HFF-Myc (cell line): ENCODE data around the gene SOX5.
"Not testable (repeated sequence)": the region's sequence is repeated elsewhere in the genome, so short reads cannot be mapped to it uniquely, and the experiment has no call there.

Experiments
- DNase-seq: peaks from one replicate; pipeline ENCODE4 v3.0.0-alpha.2; 2011; ENCODE audit warnings: low read depth; ENCODE audit errors: extremely low read depth
- H3K4me3 ChIP-seq: replicated peaks from 2 replicates; pipeline ENCODE4 v1.5.1; 2011; ENCODE audit warnings: low read depth, mild to moderate bottlenecking, control low read depth, low read length
- CTCF ChIP-seq: IDR thresholded peaks from 2 replicates; pipeline ENCODE4 v1.5.1; 2012; ENCODE audit warnings: mild to moderate bottlenecking, low read depth, low read length, control low read depth; ENCODE audit errors: missing control alignments

Gene SOX5

DNA sequence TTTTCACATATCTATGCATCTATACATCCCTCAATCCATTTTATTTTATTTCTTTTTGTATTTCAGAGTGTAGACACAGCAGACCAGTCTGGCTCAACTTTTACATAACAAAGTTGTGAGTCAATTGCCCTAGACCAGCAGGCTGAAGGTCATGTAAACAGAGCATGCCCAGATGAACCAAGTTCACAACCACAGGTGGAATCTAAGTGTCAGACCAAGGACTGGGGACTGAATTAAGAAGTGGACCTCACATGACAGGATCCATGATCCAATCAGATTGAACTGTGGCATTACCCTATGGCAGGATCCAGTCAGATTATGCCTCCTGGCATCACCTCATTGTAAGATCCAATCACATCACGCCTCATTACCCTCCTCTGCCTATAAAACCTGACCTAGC is 455.8 kb downstream of the SOX5 start:
- DNase-seq, result no peak
- H3K4me3 ChIP-seq, result no peak overlapping the region
- TF ChIP-seq CTCF, result no peak

- DNase-seq, result not testable (repeated sequence)
These were observed 458.4 kb downstream of the SOX5 start for GRCh38 chr12:23491029-23491428.

DNA sequence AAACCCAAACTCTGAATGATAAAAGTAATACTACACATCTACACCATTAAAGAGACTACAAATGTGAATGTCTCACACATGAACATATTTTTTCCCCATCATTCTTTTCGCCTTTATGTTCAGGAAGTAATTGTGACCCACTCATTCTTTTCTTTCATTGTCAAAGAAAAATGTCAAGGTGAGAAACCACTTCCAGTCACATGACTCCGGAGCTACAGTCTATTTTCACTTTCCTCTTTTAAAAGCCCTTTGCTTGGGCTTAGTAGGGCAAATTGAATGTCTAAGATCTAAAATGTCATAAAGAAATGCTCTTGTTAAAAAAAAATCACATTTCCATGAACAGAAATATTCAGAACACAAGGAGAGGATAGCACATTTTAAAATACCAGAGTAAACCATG is 461.3 kb downstream of the SOX5 start:
- H3K4me3 ChIP-seq, result no peak overlapping the region
- DNase-seq, result no peak
- no peak for TF ChIP-seq CTCF

More at GRCh38 chr12:23491029-23491428, 458.4 kb downstream of the SOX5 start:
- not testable (repeated sequence) for H3K4me3 ChIP-seq

- DNase-seq, result no peak
- H3K4me3 ChIP-seq, result no peak overlapping the region
- no peak for TF ChIP-seq CTCF
These were observed 465.2 kb downstream of the SOX5 start for GRCh38 chr12:23484238-23484637.

GRCh38 chr12:23482571-23482970 is 466.9 kb downstream of the SOX5 start:
- no peak for DNase-seq
- TF ChIP-seq CTCF, result no peak
- no peak overlapping the region for H3K4me3 ChIP-seq
